Activated CD4-positive, alpha-beta T cell treated with anti-CD3 and anti-CD28 coated beads for 24 hours (primary cell): ENCODE data around the gene EBI3.
A peak's percentile ranks its signal among the peaks of the same experiment; 100 is the strongest.
"Not testable (repeated sequence)": the region's sequence is repeated elsewhere in the genome, so short reads cannot be mapped to it uniquely, and the experiment has no call there.

Source experiments
- DNase-seq, 2 donors: peaks; one replicate each; pipeline ENCODE4 v3.0.0-alpha.2; 2020; ENCODE audit warnings: low read depth in 2 of 2

The EBI3 gene

GRCh38 chr19:4234142-4234861 is 5.0 kb downstream of the EBI3 start:
- no peak for DNase-seq

GRCh38 chr19:4234862-4235201 is 5.5 kb downstream of the EBI3 start:
- DNase-seq, result no peak

- DNase-seq, result not testable (repeated sequence)
Measured at GRCh38 chr19:4237510-4237909, 8.2 kb downstream of the EBI3 start.

- DNase-seq, result no peak
Measured at GRCh38 chr19:4238831-4239230, 9.5 kb downstream of the EBI3 start.

- no peak for DNase-seq
Measured at GRCh38 chr19:4241824-4242430, 12.6 kb downstream of the EBI3 start.

- not testable (repeated sequence) for DNase-seq
Measured at GRCh38 chr19:4245938-4246337, 16.6 kb downstream of the EBI3 start.

GRCh38 chr19:4246767-4247593 is 17.7 kb downstream of the EBI3 start, which contains the start of gene YJU2:
TSS of gene YJU2 (plus strand) at chr19:4247080. CDS start at chr19:4247147, 67 bp downstream.
- peak; percentile 98 to 99 for DNase-seq

- DNase-seq, result no peak
Measured at GRCh38 chr19:4256563-4256962, 27.2 kb downstream of the EBI3 start.

- no peak for DNase-seq
Measured at GRCh38 chr19:4257025-4257424, 27.7 kb downstream of the EBI3 start.

- DNase-seq, result no peak
Measured at GRCh38 chr19:4258181-4258580, 28.9 kb downstream of the EBI3 start.

GRCh38 chr19:4260613-4261191 is 31.4 kb downstream of the EBI3 start:
- DNase-seq, result no peak

- DNase-seq, result no peak
Measured at GRCh38 chr19:4264812-4265211, 35.5 kb downstream of the EBI3 start.

GRCh38 chr19:4266253-4267000 is 37.1 kb downstream of the EBI3 start:
- no peak for DNase-seq

GRCh38 chr19:4267101-4267900 is 38.0 kb downstream of the EBI3 start:
- DNase-seq, result peak; percentile 46 to 54

- DNase-seq, result no peak
Measured at GRCh38 chr19:4267901-4268815, 38.8 kb downstream of the EBI3 start.

GRCh38 chr19:4268816-4269430 is 39.6 kb downstream of the EBI3 start:
- no peak for DNase-seq

- DNase-seq, result no peak
Measured at GRCh38 chr19:4272894-4273293, 43.6 kb downstream of the EBI3 start.

- not testable (repeated sequence) for DNase-seq
Measured at GRCh38 chr19:4274321-4274686, 45.0 kb downstream of the EBI3 start.

- no peak for DNase-seq
Measured at GRCh38 chr19:4277191-4277696, 47.9 kb downstream of the EBI3 start.
